GM18508 (cell line): ENCODE results near the gene RHOBTB1.

ENCODE experiments used
- ATAC-seq: cut with Tn5 transposase; IDR thresholded peaks from one replicate; pipeline ENCODE4 v1.9.1; 2021; ENCODE audit warnings: moderate number of reproducible peaks; ENCODE audit not compliant: insufficient read depth, unreplicated experiment

Gene RHOBTB1

GRCh38 chr10:60827791-60828488, 116.0 kb downstream of the RHOBTB1 start:
- no peak for ATAC-seq

DNA sequence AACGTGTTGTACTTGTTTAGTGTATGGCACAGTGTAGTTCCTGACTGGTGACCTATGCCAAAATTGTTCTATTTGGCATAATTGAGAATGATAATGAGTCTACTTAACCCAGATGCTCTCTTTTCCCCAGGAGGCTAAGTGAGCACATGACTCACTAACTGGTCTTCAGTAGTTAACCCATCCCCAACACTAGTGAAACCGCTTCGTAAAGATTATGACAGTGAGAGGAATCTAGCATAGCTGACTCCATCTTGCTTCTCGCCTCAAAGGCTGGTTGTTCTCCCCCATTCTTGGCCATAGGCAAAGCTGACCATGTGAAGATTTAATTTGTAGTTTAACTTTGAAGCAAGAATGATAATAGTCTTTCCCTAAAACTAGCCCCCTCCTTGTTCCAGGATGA, 118.5 kb downstream of the RHOBTB1 start:
- no peak for ATAC-seq

DNA sequence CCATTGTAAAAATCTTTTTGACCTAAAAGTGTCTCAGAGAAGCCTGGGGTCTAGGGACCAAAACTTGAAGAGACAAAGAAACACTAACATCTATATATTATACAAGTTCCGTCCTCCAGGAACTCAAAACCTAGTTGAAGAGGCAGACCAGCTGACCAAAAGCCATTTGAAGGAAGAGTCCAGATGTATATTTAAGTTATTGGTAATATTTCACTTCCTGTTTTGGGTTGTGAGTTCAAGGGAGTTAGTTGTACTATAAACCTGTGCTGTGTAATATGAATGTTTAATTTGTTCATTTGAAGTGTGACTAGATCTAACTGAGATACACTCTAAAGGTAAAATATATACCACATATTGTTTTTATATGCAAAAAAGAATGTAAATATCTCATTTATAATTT, 120.7 kb downstream of the RHOBTB1 start:
- no peak for ATAC-seq

GRCh38 chr10:60822809-60823208, 121.2 kb downstream of the RHOBTB1 start:
- ATAC-seq = no peak

DNA sequence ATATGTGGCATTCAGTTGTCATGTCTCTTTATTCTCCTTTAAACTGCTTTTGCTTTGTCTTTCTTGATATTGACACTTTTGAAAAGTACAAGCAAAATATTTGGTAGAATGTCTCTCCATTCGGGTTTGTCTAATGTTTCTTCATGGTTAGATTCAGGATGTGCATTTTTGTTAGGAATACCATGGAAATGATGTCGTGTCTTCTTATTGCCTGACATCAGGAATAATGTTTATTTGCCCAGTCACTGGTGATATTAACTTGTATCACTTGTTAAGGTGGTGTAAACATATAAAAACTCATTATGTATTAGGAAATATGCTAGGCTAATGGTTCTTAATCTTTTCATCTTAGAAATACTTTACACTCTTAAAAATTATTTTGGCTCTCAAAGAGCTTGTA, 122.3 kb downstream of the RHOBTB1 start:
- no peak for ATAC-seq

GRCh38 chr10:60820093-60820754, 123.8 kb downstream of the RHOBTB1 start:
- peak; percentile 83 for ATAC-seq
